Fibroblast of villous mesenchyme (primary cell): ENCODE data around the gene FBLIM1. TPM values are rescaled to one million over a fixed set of nuclear protein-coding genes. Genes with fewer than 3 reads are reported as not detected.
A peak's percentile ranks its signal among the peaks of the same experiment; 100 is the strongest.

Experiments used
- DNase-seq: peaks from one replicate; pipeline ENCODE4 v3.0.0-alpha.2; 2010; ENCODE audit warnings: low read depth
- H3K4me3 ChIP-seq: 2 replicates; pipeline ENCODE4 v1.5.1; 2011; ENCODE audit warnings: low read depth, mild to moderate bottlenecking, low read length
- CTCF ChIP-seq: IDR thresholded peaks from 2 replicates; pipeline ENCODE4 v1.5.1; 2012; ENCODE audit warnings: low read depth, mild to moderate bottlenecking, low read length; ENCODE audit not compliant: insufficient read depth
- total RNA-seq: library from RNA; depleted of rRNA; stranded (reverse); fragments of >200 nt; gene quantifications from 2 replicates; pipeline ENCODE4 v1.2.3, GENCODE V29; 2012

Gene FBLIM1
- total RNA-seq, 1 donor, result 188 TPM

GRCh38 chr1:15785683-15786082, 27.1 kb downstream of the FBLIM1 start:
- DNase-seq, result no peak
- no peak for TF ChIP-seq CTCF
- no peak overlapping the region for H3K4me3 ChIP-seq

GRCh38 chr1:15786581-15786980, 28.0 kb downstream of the FBLIM1 start:
- H3K4me3 ChIP-seq, result no peak overlapping the region
- TF ChIP-seq CTCF, result no peak
- DNase-seq, result no peak

- peak; percentile 51 for DNase-seq
- H3K4me3 ChIP-seq, result no peak overlapping the region
- no peak for TF ChIP-seq CTCF
Observed at GRCh38 chr1:15788624-15789301, 30.2 kb downstream of the FBLIM1 start.

GRCh38 chr1:15796086-15796462, 37.5 kb downstream of the FBLIM1 start:
- no peak for DNase-seq
- TF ChIP-seq CTCF, result no peak
- no peak overlapping the region for H3K4me3 ChIP-seq

- DNase-seq, result peak; percentile 64
- no peak overlapping the region for H3K4me3 ChIP-seq
- TF ChIP-seq CTCF, result no peak
Observed at GRCh38 chr1:15797614-15798390, 39.2 kb downstream of the FBLIM1 start.

- H3K4me3 ChIP-seq, result no peak overlapping the region
- DNase-seq, result peak; percentile 96
- TF ChIP-seq CTCF, result no peak
Observed at GRCh38 chr1:15799004-15799867, 40.6 kb downstream of the FBLIM1 start.
